ENCODE measurements around the gene OR10A3. TPM values are rescaled to one million over a fixed set of nuclear protein-coding genes. Genes with fewer than 3 reads are reported as not detected.

OR10A3 gene
- total and polyA plus RNA-seq, 2 of the 8 experiments (the other 6 are each of a cell fraction or from before 2014, with no cell fraction given): not detected

DNA sequence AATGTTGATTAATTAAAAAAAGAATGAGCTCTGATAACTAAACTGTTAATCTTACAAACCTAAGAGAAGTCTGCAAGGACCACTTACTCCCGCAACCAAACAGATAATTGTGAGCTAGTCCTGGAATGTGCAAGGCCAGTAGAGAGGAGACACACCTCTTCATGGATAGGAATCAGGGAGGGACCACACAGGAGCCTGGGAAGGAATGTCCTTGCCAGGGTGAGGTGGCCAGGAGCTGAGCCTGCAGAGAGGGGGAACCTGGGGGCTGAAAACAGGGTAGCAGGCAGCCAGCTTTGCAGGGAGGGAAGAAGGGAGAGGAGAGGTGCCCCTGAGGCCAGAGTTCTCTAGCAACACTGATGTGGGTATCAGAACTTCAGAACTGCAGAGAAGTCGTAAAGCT lies 33.2 kb upstream of the OR10A3 start:
- Histone ChIP-seq H2BK120ac (replicated peaks; ENCODE audit: low read depth, low read length) (no peak overlapping the region), H2BK15ac (ENCODE audit: low read length) (no peak overlapping the region), H4K8ac (ENCODE audit: extremely low read depth, insufficient read depth, low read length) (no peak overlapping the region), H2AFZ (ENCODE audit: low read length) (no peak overlapping the region; the same call in 1 of the 2 replicates), H3K23ac (ENCODE audit: insufficient read length) (no peak overlapping the region), H3K9me3 (ENCODE audit: insufficient read depth in 2 of 2, low read depth in 1 of 2, low read length in 1 of 2) (no peaks in the 10 kb centered on the region), H3K27ac (ENCODE audit: low read depth, low read length) (no peak overlapping the region), H2AK5ac (ENCODE audit: low read depth, low read length) (no peak overlapping the region), H2BK20ac (ENCODE audit: low read length) (no peak overlapping the region), H3K4me1 (replicated peaks in 1 of 4; ENCODE audit: control insufficient read depth in 3 of 4, insufficient read depth in 4 of 4, low read length in 3 of 4) (peaks cover 0 to 7% (median 4%) of the 10 kb centered on the region in 4 experiments; a peak in 4 of 7 replicates), H2BK12ac (ENCODE audit: low read depth, low read length) (no peak overlapping the region; the same call in 1 of the 2 replicates), H3K27me3 (replicated peaks in 1 of 4; ENCODE audit: control insufficient read depth in 3 of 4, extremely low read depth in 1 of 4, insufficient read depth in 3 of 4, low read length in 3 of 4) (no peaks in the 10 kb centered on the region), H3K36me3 (ENCODE audit: control insufficient read depth in 2 of 4, insufficient read depth in 4 of 4, low read length in 3 of 4) (no peaks in the 10 kb centered on the region), H2BK5ac (ENCODE audit: low read depth, low read length) (no peak overlapping the region), H4K5ac (ENCODE audit: insufficient read length, low read depth, low read length) (no peak overlapping the region), H3K9ac (replicated peaks in 1 of 4; ENCODE audit: extremely low read depth in 1 of 4, low read depth in 3 of 4, low read length in 3 of 4) (no peak overlapping the region), H3K4me3 (ENCODE audit: extremely low read depth in 1 of 4, insufficient read depth in 2 of 4, low read depth in 3 of 4, low read length in 4 of 4) (no peak overlapping the region), H4K91ac (replicated peaks; ENCODE audit: insufficient read length, low read length) (no peak overlapping the region), H3K18ac (ENCODE audit: extremely low read depth, low read length) (peak overlapping the region; percentile 13; the same call in 1 of the 2 replicates), H3K79me2 (ENCODE audit: control insufficient read depth in 1 of 2, insufficient read depth in 2 of 2, low read length in 2 of 2) (no peaks in the 10 kb centered on the region), H3K23me2 (ENCODE audit: low read depth, low read length) (no peaks in the 10 kb centered on the region), H3K79me1 (ENCODE audit: low read depth, low read length) (no peaks in the 10 kb centered on the region), H3K56ac (replicated peaks; ENCODE audit: insufficient read length, low read depth, low read length) (no peak overlapping the region), H3K4ac (replicated peaks; ENCODE audit: insufficient read length, low read depth, low read length) (no peak overlapping the region), H3K14ac (ENCODE audit: insufficient read length) (no peak overlapping the region), H4K20me1 (replicated peaks in 1 of 2; ENCODE audit: control insufficient read depth in 1 of 2, insufficient read depth in 2 of 2, low read length in 2 of 2) (no peaks in the 10 kb centered on the region), H3K4me2 (ENCODE audit: insufficient read depth in 1 of 2, low read depth in 2 of 2, low read length in 2 of 2) (no peak overlapping the region)
- ChIA-PET POLR2A (ENCODE audit: partially characterized antibody) (interaction anchor here (0.6 to 5.9 kb wide), 5 partner anchors 10 to 1261 kb away, joined by 3 to 38 read pairs (median 3); partner anchors contain the start of gene EIF3F), CTCF (ENCODE audit: partially characterized antibody) (interaction anchor here (0.7 to 5.7 kb wide), 10 partner anchors 10 to 318 kb away, joined by 3 to 43 read pairs (median 5); partner anchors contain the start of gene EIF3F)
- TF ChIP-seq TCF12 (IDR thresholded peaks at IDR 0.05; ENCODE audit: low read depth, low read length) (no peak), EP300 (IDR thresholded peaks at IDR 0.05; ENCODE audit: borderline replicate concordance in 1 of 2, low read depth in 2 of 2, low read length in 2 of 2) (no peak), POLR2AphosphoS5 (IDR thresholded peaks at IDR 0.05; ENCODE audit: low read depth, low read length) (no peak), BRCA1 (IDR thresholded peaks at IDR 0.05; ENCODE audit: low read depth, low read length) (no peak), FOSL1 (IDR thresholded peaks at IDR 0.05; ENCODE audit: insufficient read depth, low read depth, low read length) (no peak), BCL11A (IDR thresholded peaks at IDR 0.05; ENCODE audit: low read depth in 2 of 2, low read length in 2 of 2) (no peak)
- TF ChIP-seq, protein P1, sequence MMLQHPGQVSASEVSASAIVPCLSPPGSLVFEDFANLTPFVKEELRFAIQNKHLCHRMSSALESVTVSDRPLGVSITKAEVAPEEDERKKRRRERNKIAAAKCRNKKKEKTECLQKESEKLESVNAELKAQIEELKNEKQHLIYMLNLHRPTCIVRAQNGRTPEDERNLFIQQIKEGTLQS (IDR thresholded peaks at IDR 0.05; ENCODE audit: insufficient read depth, low read depth, low read length): no peak
- FAIRE-seq: no peak
- no peak for DNase-seq (ENCODE audit: low read depth in 1 of 2, low spot score in 2 of 2)
- WGBS, 2 experiments (ENCODE audit: extremely low coverage in 1 of 2, insufficient coverage in 1 of 2, insufficient read length in 1 of 2, insufficient replicate concordance in 2 of 2, low coverage in 1 of 2, low lambda C conversion rate in 2 of 2, missing lambda C conversion rate in 1 of 2): 91% methylated on average over 2 of the region's 2 CpGs; no CpG with 5 or more reads in 1 of the 2 experiments

Data from H1 (cell line).